K562 (cell line): Measurements from ENCODE around the gene ZNF513. TPM values are rescaled to one million over a fixed set of nuclear protein-coding genes. Genes with fewer than 3 reads are reported as not detected.

Experiments
- ATAC-seq: fragments of 200-7000 bp; cut with Tn5 transposase; 3 replicates; pipeline ENCODE4 v1.9.1; 2020; ENCODE audit warnings: moderate library complexity
- BruUV-seq: library from RNA; stranded (reverse); fragments of 400-500 nt; replicated peaks from 2 replicates; lab custom pipeline; 2021; lab: Mats Ljungman, UMichigan
- CTCF ChIA-PET: fragments of 300-600 bp; formaldehyde crosslinking; extraction: SDS; loops from one replicate; lab custom pipeline; 2021; ENCODE audit warnings: low intra/inter-chr PET ratio; lab: Yijun Ruan, JAX
- POLR2A ChIA-PET: fragments of 300-600, 350-650 bp; sonication (Branson Sonifier 250); formaldehyde crosslinking; extraction: SDS; loops from one replicate; lab custom pipeline; 2021; ENCODE audit warnings: antibody characterized with exemption, inconsistent platforms; lab: Yijun Ruan, JAX
- DNase-seq, 4 experiments: peaks; one replicate each; pipeline versions ENCODE4 v3.0.0 to v3.0.0-alpha.2; 2011 to 2018; ENCODE audit warnings: low spot score in 3 of 4, mixed read lengths in 3 of 4; ENCODE audit errors: extremely low read depth in 1 of 4
- FAIRE-seq: peaks from 2 replicates; lab custom pipeline; 2011; peaks lifted over from hg19 to GRCh38; lab: Jason Lieb, UNC
- H2AFZ ChIP-seq: 2 replicates; pipeline ENCODE4 v1.6.0; 2011; ENCODE audit warnings: low read depth, low read length, control low read depth, inconsistent platforms
- H3K27ac ChIP-seq: fragments of 200-600 bp; 3 replicates; pipeline ENCODE4 v1.8.0; 2011; ENCODE audit warnings: low read depth, mild to moderate bottlenecking, control low read depth, inconsistent platforms, low read length, moderate library complexity, mixed read lengths; ENCODE audit errors: extremely low read depth
- H3K27me3 ChIP-seq, 2 experiments: fragments of 300-600 bp in 1 of 2; 2 replicates in 1 of 2; 3 replicates in 1 of 2; pipeline versions ENCODE4 v1.6.0 to v1.8.0; 2011; ENCODE audit warnings: inconsistent platforms in 2 of 2, low read length in 2 of 2, mild to moderate bottlenecking in 1 of 2, mixed read lengths in 1 of 2, moderate library complexity in 1 of 2; ENCODE audit not compliant: control insufficient read depth in 2 of 2, insufficient read depth in 2 of 2
- H3K36me3 ChIP-seq: fragments of 300-600 bp; 3 replicates; pipeline ENCODE4 v1.8.0; 2011; ENCODE audit warnings: mild to moderate bottlenecking, low read length, inconsistent platforms; ENCODE audit not compliant: control insufficient read depth, insufficient read depth
- H3K4me1 ChIP-seq, 2 experiments: fragments of 200-600 bp in 1 of 2; replicated peaks in 1 of 2; 2 replicates in 1 of 2; 3 replicates in 1 of 2; pipeline versions ENCODE4 v1.5.1 to v1.8.0; 2011; ENCODE audit warnings: inconsistent platforms in 2 of 2, low read length in 2 of 2, mild to moderate bottlenecking in 1 of 2, mixed read lengths in 1 of 2, moderate library complexity in 1 of 2; ENCODE audit not compliant: control insufficient read depth in 2 of 2, insufficient read depth in 2 of 2
- H3K4me2 ChIP-seq: 2 replicates; pipeline ENCODE4 v1.6.1; 2011; ENCODE audit warnings: low read length, control low read depth, inconsistent platforms, mixed read lengths; ENCODE audit not compliant: insufficient read depth
- H3K4me3 ChIP-seq: fragments of 200-600 bp; sonication (generic), shearing (Covaris generic); 2 replicates; pipeline ENCODE4 v1.5.1; 2016; ENCODE audit warnings: control low read depth, inconsistent platforms
- H3K79me2 ChIP-seq: fragments of 200-600 bp; 3 replicates; pipeline ENCODE4 v1.8.0; 2011; ENCODE audit warnings: low read length, inconsistent platforms; ENCODE audit not compliant: control insufficient read depth, insufficient read depth
- H3K9ac ChIP-seq, 2 experiments: 2 replicates each; pipeline versions ENCODE4 v1.6.0 to v1.6.1; 2011; ENCODE audit warnings: low read depth in 2 of 2, low read length in 2 of 2, control low read depth in 1 of 2, inconsistent platforms in 1 of 2, mild to moderate bottlenecking in 1 of 2, mixed read lengths in 1 of 2; ENCODE audit not compliant: insufficient read depth in 1 of 2
- H3K9me1 ChIP-seq: one replicate; pipeline ENCODE4 v1.6.0; 2011; ENCODE audit warnings: inconsistent platforms, mild to moderate bottlenecking, low read length, moderate library complexity; ENCODE audit not compliant: control insufficient read depth, insufficient read depth
- H3K9me3 ChIP-seq: replicated peaks from 2 replicates; pipeline ENCODE4 v1.5.1; 2011; ENCODE audit warnings: low read depth, low read length, inconsistent platforms; ENCODE audit not compliant: control insufficient read depth, insufficient read depth
- H4K20me1 ChIP-seq: replicated peaks from 2 replicates; pipeline ENCODE4 v1.6.1; 2011; ENCODE audit warnings: low read length, inconsistent platforms, mixed read lengths; ENCODE audit not compliant: control insufficient read depth, insufficient read depth
- ATF7 ChIP-seq: fragments of 450-650 bp; IDR thresholded peaks from 2 replicates; pipeline ENCODE4 v1.7.1; 2014; ENCODE audit warnings: mild to moderate bottlenecking, moderate library complexity
- CBX8 ChIP-seq: fragments of 200-600 bp; sonication (generic); IDR thresholded peaks from 2 replicates; pipeline ENCODE4 v1.6.1; 2012; ENCODE audit warnings: borderline replicate concordance, mixed run types, low read depth, mild to moderate bottlenecking, moderate library complexity, mixed read lengths, low read length, control low read depth, inconsistent platforms; ENCODE audit not compliant: poor library complexity, severe bottlenecking; ENCODE audit errors: extremely low read depth
- CREM ChIP-seq: IDR thresholded peaks from 2 replicates; pipeline ENCODE4 v1.6.1; 2014; ENCODE audit warnings: antibody characterized with exemption, low read depth
- ETV6 ChIP-seq, 3 experiments: fragments of 150-350 bp in 1 of 3; sonication (generic) in 1 of 3; formaldehyde crosslinking in 1 of 3; IDR thresholded peaks; 2 replicates each; pipeline versions ENCODE4 v1.6.1 to v1.8.0; 2014 to 2022; ENCODE audit warnings: borderline replicate concordance in 2 of 3, low read depth in 2 of 3, antibody characterized with exemption in 1 of 3, low read length in 1 of 3, mild to moderate bottlenecking in 1 of 3, missing genetic modification reagents in 1 of 3
- FOXJ3 ChIP-seq: sonication (generic); formaldehyde crosslinking; IDR thresholded peaks from 2 replicates; pipeline ENCODE4 v1.4.0; 2020; ENCODE audit warnings: mild to moderate bottlenecking, missing genetic modification reagents
- HDGF ChIP-seq: fragments of 450-650 bp; IDR thresholded peaks from 2 replicates; pipeline ENCODE4 v1.6.1; 2016
- ILF3 ChIP-seq: fragments of 450-650 bp; IDR thresholded peaks from 2 replicates; pipeline ENCODE4 v1.6.1; 2018; ENCODE audit warnings: antibody characterized with exemption, mild to moderate bottlenecking, moderate library complexity, borderline replicate concordance
- KDM4B ChIP-seq, 2 experiments: fragments of 450-650 bp in 1 of 2; sonication (generic) in 1 of 2; IDR thresholded peaks; 2 replicates each; pipeline ENCODE4 v1.6.1; 2016 to 2017; ENCODE audit warnings: borderline replicate concordance in 2 of 2, antibody characterized with exemption in 1 of 2, low read depth in 1 of 2, mild to moderate bottlenecking in 1 of 2
- MAFG ChIP-seq: fragments of 450-650 bp; conservative IDR thresholded peaks from 2 replicates; pipeline ENCODE4 v1.6.1; 2016; ENCODE audit warnings: missing genetic modification characterization, missing compliant biosample characterization
- MCM7 ChIP-seq, 2 experiments: fragments of 450-650 bp; IDR thresholded peaks; 2 replicates each; pipeline ENCODE4 v1.6.1; 2016 to 2018
- TBP ChIP-seq: optimal IDR thresholded peaks from 2 replicates; pipeline ENCODE3; 2011; ENCODE audit warnings: low read depth, low read length, improper control_type of control experiment
- WGBS: fragments of 100-300 bp; shearing (Covaris generic); methylation state at CpG from one replicate; pipeline ENCODE4 v1.1.6; 2016; ENCODE audit warnings: low coverage, mixed read lengths; ENCODE audit not compliant: insufficient coverage; ENCODE audit errors: missing lambda C conversion rate; 5-methylcytosine and 5-hydroxymethylcytosine counted together
- in situ Hi-C: fragments of 300-500 bp; cut with MboI; formaldehyde crosslinking; loops from 4 replicates; pipeline ENCODE4 v1.15.0; 2018; ENCODE audit warnings: inconsistent platforms, mixed read lengths
- intact Hi-C: fragments of 100-400 bp; cut with micrococcal nuclease; formaldehyde crosslinking; loops from 2 replicates; pipeline ENCODE4 v1.14.2; 2022
- polyA plus RNA-seq, 8 experiments: library from polyadenylated mRNA; depleted of rRNA in 4 of 8; stranded (reverse) in 5 of 8; unstranded in 3 of 8; fragments of >200 nt; fragmentation: Nextera tagmentation in 2 of 8; fragmentation: Illumina TruSeq in 1 of 8; extraction: Ambion mirVana in 2 of 8; extraction: Trizol in 1 of 8; gene quantifications; 2 replicates each; pipeline versions ENCODE4 v1.2.1 to v1.2.3, GENCODE V29; 2011 to 2014; ENCODE audit warnings: inconsistent platforms in 1 of 8, missing spikeins in 1 of 8
- total RNA-seq, 7 experiments: library from RNA; depleted of rRNA in 6 of 7; stranded (reverse); fragments of >200 nt in 6 of 7; fragmentation: Illumina TruSeq in 2 of 7; extraction: Trizol in 2 of 7; gene quantifications; 2 replicates each; pipeline versions ENCODE4 v1.2.1 to v1.2.3, GENCODE V29; 2011 to 2021; ENCODE audit warnings: low replicate concordance in 1 of 7
- TF ChIP-seq, protein P1 (sequence below): fragments of 250-450 bp; sonication (Bioruptor Pico); IDR thresholded peaks from 2 replicates; pipeline ENCODE4 v1.8.0; 2022; ENCODE audit warnings: inconsistent platforms
- TF ChIP-seq, protein P2 (sequence below): IDR thresholded peaks from 2 replicates; pipeline ENCODE4 v1.6.1; 2014; ENCODE audit warnings: antibody characterized with exemption

Gene ZNF513
- total and polyA plus RNA-seq, 9 of the 15 experiments (the other 6 are each of a cell fraction or from before 2014, with no cell fraction given), result 0.04 to 13.6 (median 4.4) TPM

DNA sequence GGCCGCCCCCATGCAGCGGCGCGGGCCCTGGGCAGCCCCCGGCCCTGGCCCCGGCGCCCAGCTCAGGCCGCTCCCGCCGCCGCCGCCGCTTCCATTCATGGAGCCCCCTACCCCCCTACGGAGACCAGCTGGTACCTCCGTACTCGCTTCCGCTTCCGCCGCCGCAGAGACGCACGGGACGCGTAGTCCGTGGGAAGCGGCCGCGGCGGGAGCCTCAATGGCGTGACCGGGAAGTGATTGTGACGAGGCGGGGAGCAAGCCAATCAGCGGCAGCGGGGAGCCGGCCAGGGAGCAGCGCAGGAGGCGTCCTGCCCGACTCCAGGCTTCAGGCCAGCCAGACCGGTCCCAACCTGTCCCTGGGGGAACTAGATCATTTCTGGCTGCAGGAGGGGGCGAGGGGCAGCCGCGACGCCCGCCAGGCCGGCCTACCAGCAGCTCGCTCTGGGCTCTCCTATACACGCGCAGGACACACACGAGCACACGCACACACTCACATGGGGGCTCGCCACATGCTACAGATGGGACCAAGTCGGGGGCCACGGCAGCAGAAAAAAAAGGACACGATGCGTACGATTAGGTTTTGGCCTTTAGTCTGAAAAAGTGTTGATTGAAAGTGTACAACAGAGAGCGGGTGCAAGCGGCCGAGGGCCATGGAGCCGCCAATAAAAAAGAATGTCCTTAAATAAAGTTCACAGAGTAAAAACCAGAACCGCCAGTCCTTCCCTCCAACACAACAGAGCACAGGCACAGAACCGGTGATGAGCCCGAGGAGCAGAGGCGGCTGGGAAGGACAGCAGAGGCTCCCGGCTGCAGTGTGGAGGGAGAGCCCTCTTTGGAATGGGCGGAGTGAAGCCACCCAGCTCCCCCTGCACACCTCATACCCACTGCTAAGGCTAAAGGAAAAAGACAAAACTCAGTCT lies at the start of gene ZNF513 (continued):
- TF ChIP-seq, protein P1, sequence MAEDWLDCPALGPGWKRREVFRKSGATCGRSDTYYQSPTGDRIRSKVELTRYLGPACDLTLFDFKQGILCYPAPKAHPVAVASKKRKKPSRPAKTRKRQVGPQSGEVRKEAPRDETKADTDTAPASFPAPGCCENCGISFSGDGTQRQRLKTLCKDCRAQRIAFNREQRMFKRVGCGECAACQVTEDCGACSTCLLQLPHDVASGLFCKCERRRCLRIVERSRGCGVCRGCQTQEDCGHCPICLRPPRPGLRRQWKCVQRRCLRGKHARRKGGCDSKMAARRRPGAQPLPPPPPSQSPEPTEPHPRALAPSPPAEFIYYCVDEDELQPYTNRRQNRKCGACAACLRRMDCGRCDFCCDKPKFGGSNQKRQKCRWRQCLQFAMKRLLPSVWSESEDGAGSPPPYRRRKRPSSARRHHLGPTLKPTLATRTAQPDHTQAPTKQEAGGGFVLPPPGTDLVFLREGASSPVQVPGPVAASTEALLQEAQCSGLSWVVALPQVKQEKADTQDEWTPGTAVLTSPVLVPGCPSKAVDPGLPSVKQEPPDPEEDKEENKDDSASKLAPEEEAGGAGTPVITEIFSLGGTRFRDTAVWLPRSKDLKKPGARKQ (CRISPR knock-in tag), result peak; percentile 82; the same call in 1 of the 2 replicates
- TF ChIP-seq CREM, result peak; percentile 95
- TF ChIP-seq HDGF, result peak; percentile 94
- peak in 1 of 2 experiments; percentile 90; a peak in 1 of 4 replicates for TF ChIP-seq KDM4B (IDR thresholded peaks at IDR 0.05; ENCODE audit: borderline replicate concordance in 2 of 2, low read depth in 1 of 2)

DNA sequence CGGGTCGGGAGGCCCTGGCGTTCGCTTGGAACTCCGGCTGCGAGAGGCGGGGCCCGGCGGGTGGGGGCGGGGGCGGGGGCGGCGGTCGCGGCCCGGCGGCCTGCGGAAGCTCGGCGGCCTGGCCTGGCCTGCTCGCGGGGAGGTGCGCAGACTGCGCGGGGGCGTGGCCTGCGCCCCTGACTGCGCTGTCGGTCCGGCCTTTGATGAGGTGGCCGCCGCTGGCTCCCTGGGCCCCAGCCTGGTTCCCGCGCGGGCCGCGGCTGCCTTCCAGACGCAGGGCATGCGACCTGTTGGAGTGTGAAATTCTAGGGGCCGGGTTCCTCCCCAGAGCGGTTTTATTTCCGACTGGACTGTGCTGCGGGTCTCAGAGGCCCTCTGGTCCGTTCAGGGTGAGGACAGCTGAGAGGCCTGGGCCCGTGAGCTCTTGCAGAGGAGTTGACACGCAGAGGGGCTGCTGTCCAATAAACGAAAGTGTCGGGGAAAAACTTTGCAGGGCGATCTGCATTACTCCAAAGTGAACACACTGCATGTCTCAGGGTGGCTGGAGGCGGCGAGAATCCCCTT lies 48.5 kb upstream of the ZNF513 start:
- no TSS peak for BruUV-seq
- H4K20me1 ChIP-seq, result no peaks in the 10 kb centered on the region; the same call in 1 of the 2 replicates
- peaks cover 23% of the 10 kb centered on the region for H3K36me3 ChIP-seq
- H3K27me3 ChIP-seq, result no peaks in the 10 kb centered on the region
- in situ Hi-C loops (no loop called here), intact Hi-C loops (loop anchor here (1.0 to 5.0 kb wide), 3 partner anchors 21 to 153 kb away; partner anchors contain the start of genes IFT172 and ZNF512)
- ChIA-PET POLR2A (interaction anchor here (0.6 to 5.5 kb wide), 12 partner anchors 11 to 635 kb away, joined by 3 to 58 read pairs (median 4); partner anchors contain the start of genes PPM1G and ZNF512), CTCF (interaction anchor here (0.6 to 1.1 kb wide), 3 partner anchors 21 to 110 kb away, joined by 3 to 4 read pairs (median 3); no protein-coding TSS in a partner anchor)
- peak overlapping the region; percentile 96 for H3K4me3 ChIP-seq
- H3K79me2 ChIP-seq, result peaks cover 40% of the 10 kb centered on the region
- H3K27ac ChIP-seq, result peak overlapping the region; percentile 91
- H3K9ac ChIP-seq, result peak overlapping the region; percentile 90 to 97
- WGBS, result under 1% methylated on average over 18 of the region's 51 CpGs
- H3K4me1 ChIP-seq, result peaks cover 18% of the 10 kb centered on the region in 2 experiments; a peak in 4 of 5 replicates
- DNase-seq, result peak; percentile 88 to 92 (median 89)
- FAIRE-seq, result peak; percentile 79
- peak overlapping the region; percentile 97 for H2AFZ ChIP-seq
- no peaks in the 10 kb centered on the region for H3K9me3 ChIP-seq
- H3K9me1 ChIP-seq, result no peaks in the 10 kb centered on the region
- peak; percentile 89 for ATAC-seq
- peak overlapping the region; percentile 76 for H3K4me2 ChIP-seq
- TF ChIP-seq ILF3 (no peak), TBP (peak; percentile 64), MCM7 (IDR thresholded peaks at IDR 0.05) (no peak), FOXJ3 (CRISPR knock-in tag) (no peak), MAFG (tag) (no peak), CBX8 (no peak), ATF7 (peak; percentile 27; the same call in 1 of the 2 replicates), ETV6 (IDR thresholded peaks at IDR 0.05; ENCODE audit: borderline replicate concordance in 1 of 2, low read depth in 2 of 2, low read length in 1 of 2) (no peak), ETV6 (CRISPR knock-in tag; IDR thresholded peaks at IDR 0.05; ENCODE audit: borderline replicate concordance) (no peak)
- TF ChIP-seq, protein P2, sequence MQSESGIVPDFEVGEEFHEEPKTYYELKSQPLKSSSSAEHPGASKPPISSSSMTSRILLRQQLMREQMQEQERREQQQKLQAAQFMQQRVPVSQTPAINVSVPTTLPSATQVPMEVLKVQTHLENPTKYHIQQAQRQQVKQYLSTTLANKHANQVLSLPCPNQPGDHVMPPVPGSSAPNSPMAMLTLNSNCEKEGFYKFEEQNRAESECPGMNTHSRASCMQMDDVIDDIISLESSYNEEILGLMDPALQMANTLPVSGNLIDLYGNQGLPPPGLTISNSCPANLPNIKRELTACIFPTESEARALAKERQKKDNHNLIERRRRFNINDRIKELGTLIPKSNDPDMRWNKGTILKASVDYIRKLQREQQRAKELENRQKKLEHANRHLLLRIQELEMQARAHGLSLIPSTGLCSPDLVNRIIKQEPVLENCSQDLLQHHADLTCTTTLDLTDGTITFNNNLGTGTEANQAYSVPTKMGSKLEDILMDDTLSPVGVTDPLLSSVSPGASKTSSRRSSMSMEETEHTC, result no peak
